Nephron progenitor cell (in vitro differentiated cells): Measurements from ENCODE around the gene LARGE1.

Experiments
- DNase-seq: peaks from one replicate; pipeline ENCODE4 v3.0.0; 2021
- H3K27ac Mint-ChIP-seq: 2 replicates; pipeline ENCODE4 v1.8.0; 2021; ENCODE audit warnings: mild to moderate bottlenecking, moderate library complexity, mixed read lengths
- H3K27me3 Mint-ChIP-seq: 2 replicates; pipeline ENCODE4 v1.8.0; 2021; ENCODE audit warnings: mild to moderate bottlenecking, low read depth, mixed read lengths; ENCODE audit not compliant: poor library complexity
- H3K36me3 Mint-ChIP-seq: 2 replicates; pipeline ENCODE4 v1.8.0; 2021; ENCODE audit warnings: low read depth, mixed read lengths
- H3K4me1 Mint-ChIP-seq: 2 replicates; pipeline ENCODE4 v1.8.0; 2021; ENCODE audit warnings: mixed read lengths
- H3K4me3 Mint-ChIP-seq: 2 replicates; pipeline ENCODE4 v1.8.0; 2021; ENCODE audit warnings: mild to moderate bottlenecking, moderate library complexity, mixed read lengths
- H3K9me3 Mint-ChIP-seq: 2 replicates; pipeline ENCODE4 v1.8.0; 2021; ENCODE audit warnings: mild to moderate bottlenecking, moderate library complexity, mixed read lengths
- CTCF ChIP-seq: fragments of 200-600 bp; sonication (generic); IDR thresholded peaks from 2 replicates; pipeline ENCODE4 v1.5.0; 2021; ENCODE audit warnings: antibody characterized with exemption

Gene LARGE1

GRCh38 chr22:33476716-33477115 is 443.6 kb downstream of the LARGE1 start:
- DNase-seq, result no peak
- H3K27ac Mint-ChIP-seq, result no peak overlapping the region
- H3K27me3 Mint-ChIP-seq, result peaks cover 3% of the 10 kb centered on the region
- TF ChIP-seq CTCF, result no peak
- no peaks in the 10 kb centered on the region for H3K36me3 Mint-ChIP-seq
- no peaks in the 10 kb centered on the region for H3K9me3 Mint-ChIP-seq
- H3K4me3 Mint-ChIP-seq, result no peak overlapping the region
- H3K4me1 Mint-ChIP-seq, result peaks cover 15% of the 10 kb centered on the region

- TF ChIP-seq CTCF, result no peak
- H3K36me3 Mint-ChIP-seq, result no peaks in the 10 kb centered on the region
- H3K27me3 Mint-ChIP-seq, result peaks cover 3% of the 10 kb centered on the region
- no peak overlapping the region for H3K27ac Mint-ChIP-seq
- H3K9me3 Mint-ChIP-seq, result no peaks in the 10 kb centered on the region
- DNase-seq, result no peak
- H3K4me1 Mint-ChIP-seq, result peaks cover 15% of the 10 kb centered on the region
- H3K4me3 Mint-ChIP-seq, result no peak overlapping the region
Measured at GRCh38 chr22:33476206-33476605, 444.1 kb downstream of the LARGE1 start.

- Mint-ChIP-seq H3K4me1 (peaks cover 15% of the 10 kb centered on the region), H3K27me3 (peaks cover 3% of the 10 kb centered on the region)
Measured at GRCh38 chr22:33474587-33474986, 445.7 kb downstream of the LARGE1 start.

GRCh38 chr22:33472462-33473344 is 447.6 kb downstream of the LARGE1 start:
- no peak overlapping the region for H3K4me3 Mint-ChIP-seq
- TF ChIP-seq CTCF, result no peak
- peaks cover 3% of the 10 kb centered on the region for H3K9me3 Mint-ChIP-seq
- peaks cover 3% of the 10 kb centered on the region for H3K27me3 Mint-ChIP-seq
- no peaks in the 10 kb centered on the region for H3K36me3 Mint-ChIP-seq
- DNase-seq, result no peak
- peaks cover 7% of the 10 kb centered on the region for H3K4me1 Mint-ChIP-seq
- no peak overlapping the region for H3K27ac Mint-ChIP-seq

More at GRCh38 chr22:33474587-33474986, 445.7 kb downstream of the LARGE1 start:
- no peaks in the 10 kb centered on the region for H3K36me3 Mint-ChIP-seq
- peak overlapping the region; percentile 66 for H3K27ac Mint-ChIP-seq
- H3K9me3 Mint-ChIP-seq, result no peaks in the 10 kb centered on the region
- no peak overlapping the region for H3K4me3 Mint-ChIP-seq
- DNase-seq, result no peak
- no peak for TF ChIP-seq CTCF

GRCh38 chr22:33470456-33470855 is 449.8 kb downstream of the LARGE1 start:
- Mint-ChIP-seq H3K27ac (no peak overlapping the region), H3K36me3 (no peaks in the 10 kb centered on the region), H3K4me3 (no peak overlapping the region), H3K27me3 (no peaks in the 10 kb centered on the region), H3K9me3 (peaks cover 3% of the 10 kb centered on the region), H3K4me1 (no peaks in the 10 kb centered on the region)
- TF ChIP-seq CTCF, result no peak
- DNase-seq, result no peak

- Mint-ChIP-seq H3K4me3 (no peak overlapping the region), H3K27ac (no peak overlapping the region), H3K36me3 (peaks cover 5% of the 10 kb centered on the region), H3K9me3 (peaks cover 7% of the 10 kb centered on the region), H3K27me3 (no peaks in the 10 kb centered on the region), H3K4me1 (no peaks in the 10 kb centered on the region)
- no peak for TF ChIP-seq CTCF
- no peak for DNase-seq
Measured at GRCh38 chr22:33467620-33468095, 452.6 kb downstream of the LARGE1 start.
